Gastrocnemius medialis (tissue), 4 donors: ENCODE data around the gene PCDHGB2.

Source experiments
- POLR2A ChIP-seq, 2 donors: fragments of 450-650 bp; IDR thresholded peaks; one replicate each; pipeline ENCODE4 v1.6.1; 2017; ENCODE audit warnings: antibody characterized with exemption in 2 of 2, mild to moderate bottlenecking in 2 of 2, moderate library complexity in 2 of 2
- TF ChIP-seq, protein P1 (sequence below), 5 experiments: fragments of 450-650 bp in 3 of 5; fragments of 200-600 bp in 2 of 5; sonication (generic) in 2 of 5; IDR thresholded peaks in 4 of 5; conservative IDR thresholded peaks in 1 of 5; 1 replicate in 4 of 5; 2 replicates in 1 of 5; pipeline ENCODE4 v1.5.1; 2016 to 2019; ENCODE audit warnings: antibody characterized with exemption in 5 of 5, mild to moderate bottlenecking in 3 of 5, moderate library complexity in 3 of 5

DNA sequence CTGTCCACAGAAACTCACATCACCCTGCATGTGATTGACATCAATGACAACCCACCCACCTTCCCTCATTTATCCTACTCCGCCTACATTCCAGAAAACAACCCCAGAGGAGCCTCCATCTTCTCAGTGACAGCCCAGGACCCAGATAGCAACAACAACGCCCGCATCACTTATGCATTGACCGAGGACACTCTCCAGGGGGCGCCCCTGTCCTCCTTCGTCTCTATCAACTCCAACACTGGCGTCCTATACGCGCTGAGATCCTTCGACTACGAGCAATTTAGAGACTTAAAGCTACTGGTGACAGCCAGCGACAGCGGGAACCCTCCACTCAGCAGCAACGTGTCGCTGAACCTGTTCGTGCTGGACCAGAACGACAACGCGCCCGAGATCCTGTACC is 14.5 kb upstream of the PCDHGB2 start:
- TF ChIP-seq, protein P1, sequence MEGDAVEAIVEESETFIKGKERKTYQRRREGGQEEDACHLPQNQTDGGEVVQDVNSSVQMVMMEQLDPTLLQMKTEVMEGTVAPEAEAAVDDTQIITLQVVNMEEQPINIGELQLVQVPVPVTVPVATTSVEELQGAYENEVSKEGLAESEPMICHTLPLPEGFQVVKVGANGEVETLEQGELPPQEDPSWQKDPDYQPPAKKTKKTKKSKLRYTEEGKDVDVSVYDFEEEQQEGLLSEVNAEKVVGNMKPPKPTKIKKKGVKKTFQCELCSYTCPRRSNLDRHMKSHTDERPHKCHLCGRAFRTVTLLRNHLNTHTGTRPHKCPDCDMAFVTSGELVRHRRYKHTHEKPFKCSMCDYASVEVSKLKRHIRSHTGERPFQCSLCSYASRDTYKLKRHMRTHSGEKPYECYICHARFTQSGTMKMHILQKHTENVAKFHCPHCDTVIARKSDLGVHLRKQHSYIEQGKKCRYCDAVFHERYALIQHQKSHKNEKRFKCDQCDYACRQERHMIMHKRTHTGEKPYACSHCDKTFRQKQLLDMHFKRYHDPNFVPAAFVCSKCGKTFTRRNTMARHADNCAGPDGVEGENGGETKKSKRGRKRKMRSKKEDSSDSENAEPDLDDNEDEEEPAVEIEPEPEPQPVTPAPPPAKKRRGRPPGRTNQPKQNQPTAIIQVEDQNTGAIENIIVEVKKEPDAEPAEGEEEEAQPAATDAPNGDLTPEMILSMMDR (IDR thresholded peaks at IDR 0.05 in 4 of 5, conservative IDR thresholded peaks at IDR 0.05 in 1 of 5): no peak
- no peak for TF ChIP-seq POLR2A (IDR thresholded peaks at IDR 0.05)
